SKM-1 (cell line): Measurements from ENCODE around the gene XKR8.
A peak's percentile ranks its signal among the peaks of the same experiment; 100 is the strongest.

Experiments used
- DNase-seq: peaks from one replicate; lab custom pipeline; 2025; ENCODE audit not compliant: unreplicated experiment; lab: John Stamatoyannopoulos, UW

The XKR8 gene

GRCh38 chr1:27959792-27960603 is at the start of gene XKR8:
Gene XKR8 (plus strand): TSS chr1:27959973. CDS start chr1:27960070, 97 bp downstream.
- no peak for DNase-seq

- no peak for DNase-seq
These were observed 47.3 kb upstream of the XKR8 start for GRCh38 chr1:27912429-27912828.

- DNase-seq = no peak
These were observed 44.6 kb upstream of the XKR8 start for GRCh38 chr1:27915082-27915575.

- DNase-seq = no peak
These were observed 37.5 kb upstream of the XKR8 start for GRCh38 chr1:27922272-27922671.

- no peak for DNase-seq
These were observed 31.4 kb upstream of the XKR8 start for GRCh38 chr1:27928216-27928954.

GRCh38 chr1:27931184-27931583 is 28.6 kb upstream of the XKR8 start:
- DNase-seq = no peak

- peak; percentile 80 for DNase-seq
These were observed 28.0 kb upstream of the XKR8 start for GRCh38 chr1:27931759-27932158.

GRCh38 chr1:27934818-27935549 is 24.8 kb upstream of the XKR8 start, which contains the start of gene SMPDL3B:
Gene SMPDL3B (plus strand): TSS chr1:27935000. CDS start chr1:27935184, 184 bp downstream.
- DNase-seq = peak; percentile 18

- DNase-seq = no peak
These were observed 24.1 kb upstream of the XKR8 start for GRCh38 chr1:27935721-27936120.

- DNase-seq = no peak
These were observed 23.4 kb upstream of the XKR8 start for GRCh38 chr1:27936370-27936769.

- no peak for DNase-seq
These were observed 22.3 kb upstream of the XKR8 start for GRCh38 chr1:27937524-27937836.

- no peak for DNase-seq
These were observed 21.3 kb upstream of the XKR8 start for GRCh38 chr1:27938488-27938887.

- DNase-seq = peak; percentile 23
These were observed 19.5 kb upstream of the XKR8 start for GRCh38 chr1:27940297-27940696.

- no peak for DNase-seq
These were observed 18.8 kb upstream of the XKR8 start for GRCh38 chr1:27940870-27941560.

GRCh38 chr1:27941671-27942540 is 17.9 kb upstream of the XKR8 start:
- DNase-seq = no peak

- no peak for DNase-seq
These were observed 14.8 kb upstream of the XKR8 start for GRCh38 chr1:27945020-27945419.

GRCh38 chr1:27949027-27949426 is 10.7 kb upstream of the XKR8 start:
- DNase-seq = no peak

- no peak for DNase-seq
These were observed 8.4 kb upstream of the XKR8 start for GRCh38 chr1:27951396-27951795.

GRCh38 chr1:27952147-27952546 is 7.6 kb upstream of the XKR8 start:
- no peak for DNase-seq

- no peak for DNase-seq
These were observed 5.6 kb upstream of the XKR8 start for GRCh38 chr1:27954186-27954585.
